Suprapubic skin (tissue), 4 donors: Measurements from ENCODE around the gene MAP2K6.

Experiments used
- POLR2A ChIP-seq, 2 donors: fragments of 450-650 bp; IDR thresholded peaks; one replicate each; pipeline ENCODE4 v1.6.1; 2017; ENCODE audit warnings: antibody characterized with exemption in 2 of 2, mild to moderate bottlenecking in 2 of 2, moderate library complexity in 2 of 2
- POLR2AphosphoS5 ChIP-seq, 3 donors: sonication (generic); formaldehyde crosslinking; IDR thresholded peaks; one replicate each; pipeline ENCODE4 v1.6.1; 2017; ENCODE audit warnings: antibody characterized with exemption in 3 of 3
- TF ChIP-seq, protein P1 (sequence below), 2 donors: fragments of 200-600 bp in 1 of 2; fragments of 450-650 bp in 1 of 2; sonication (generic) in 1 of 2; IDR thresholded peaks; one replicate each; pipeline ENCODE4 v1.5.1; 2016 to 2019; ENCODE audit warnings: antibody characterized with exemption in 2 of 2, mild to moderate bottlenecking in 1 of 2, moderate library complexity in 1 of 2

DNA sequence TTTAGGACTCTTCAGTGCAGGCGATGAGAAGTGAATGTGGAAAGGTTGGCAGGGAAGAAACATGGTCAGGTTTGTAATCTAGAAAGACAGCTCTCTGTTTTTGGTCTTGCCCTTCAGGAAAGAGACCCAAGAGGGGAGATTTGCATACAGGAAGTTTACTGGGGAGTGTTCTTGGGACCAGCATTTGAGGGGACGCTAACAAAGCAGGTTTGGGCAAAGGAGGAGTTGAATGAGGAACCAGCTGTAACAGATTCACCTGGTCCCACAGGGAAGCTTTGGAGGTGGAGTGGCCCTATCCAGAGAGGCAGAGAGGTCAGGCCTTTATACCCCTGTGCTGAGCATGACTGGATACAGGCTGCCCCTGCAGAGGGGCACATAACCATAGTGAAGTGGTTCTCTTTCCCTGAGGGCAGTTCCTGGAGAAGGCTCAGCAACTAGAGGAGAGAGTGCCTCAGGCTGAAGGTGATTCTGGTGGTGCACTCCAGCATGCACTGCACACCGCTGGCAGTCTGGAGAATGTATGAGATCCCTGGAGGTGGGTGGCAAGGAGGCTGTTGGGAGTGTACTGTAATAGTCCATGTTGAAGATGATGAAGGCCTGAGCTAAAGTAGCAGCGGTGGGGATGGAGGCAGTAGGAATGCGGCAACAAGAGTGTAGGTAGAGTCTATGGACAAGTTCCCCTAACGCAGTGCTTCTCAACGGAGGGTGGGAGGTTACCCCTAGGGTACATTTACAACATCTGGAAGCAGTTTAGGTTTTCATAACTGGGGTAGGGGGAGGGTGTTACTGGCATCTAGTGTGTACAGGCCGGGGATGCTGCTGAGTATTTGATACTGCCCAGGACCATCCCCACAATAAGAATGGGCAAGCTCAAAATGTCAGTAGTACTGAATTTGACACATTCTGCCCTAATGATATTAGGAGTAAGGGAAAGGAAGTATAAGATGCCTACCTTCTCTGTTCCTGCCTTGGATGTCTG is 37.2 kb downstream of the MAP2K6 start:
- TF ChIP-seq, protein P1, sequence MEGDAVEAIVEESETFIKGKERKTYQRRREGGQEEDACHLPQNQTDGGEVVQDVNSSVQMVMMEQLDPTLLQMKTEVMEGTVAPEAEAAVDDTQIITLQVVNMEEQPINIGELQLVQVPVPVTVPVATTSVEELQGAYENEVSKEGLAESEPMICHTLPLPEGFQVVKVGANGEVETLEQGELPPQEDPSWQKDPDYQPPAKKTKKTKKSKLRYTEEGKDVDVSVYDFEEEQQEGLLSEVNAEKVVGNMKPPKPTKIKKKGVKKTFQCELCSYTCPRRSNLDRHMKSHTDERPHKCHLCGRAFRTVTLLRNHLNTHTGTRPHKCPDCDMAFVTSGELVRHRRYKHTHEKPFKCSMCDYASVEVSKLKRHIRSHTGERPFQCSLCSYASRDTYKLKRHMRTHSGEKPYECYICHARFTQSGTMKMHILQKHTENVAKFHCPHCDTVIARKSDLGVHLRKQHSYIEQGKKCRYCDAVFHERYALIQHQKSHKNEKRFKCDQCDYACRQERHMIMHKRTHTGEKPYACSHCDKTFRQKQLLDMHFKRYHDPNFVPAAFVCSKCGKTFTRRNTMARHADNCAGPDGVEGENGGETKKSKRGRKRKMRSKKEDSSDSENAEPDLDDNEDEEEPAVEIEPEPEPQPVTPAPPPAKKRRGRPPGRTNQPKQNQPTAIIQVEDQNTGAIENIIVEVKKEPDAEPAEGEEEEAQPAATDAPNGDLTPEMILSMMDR (IDR thresholded peaks at IDR 0.05) = no peak
- no peak for TF ChIP-seq POLR2A (IDR thresholded peaks at IDR 0.05)
- no peak for TF ChIP-seq POLR2AphosphoS5 (IDR thresholded peaks at IDR 0.05)
